WERI-Rb-1 (cell line): ENCODE data around the gene CLDN14.

Experiments used
- DNase-seq: peaks from one replicate; pipeline ENCODE4 v3.0.0-alpha.2; 2020
- H3K27ac ChIP-seq: fragments of 250-450 bp; sonication (Bioruptor Pico); 2 replicates; pipeline ENCODE4 v1.5.1; 2020; ENCODE audit warnings: mild to moderate bottlenecking, moderate library complexity
- H3K27me3 ChIP-seq: fragments of 250-450 bp; sonication (Bioruptor Pico); 2 replicates; pipeline ENCODE4 v1.5.1; 2021; ENCODE audit warnings: mild to moderate bottlenecking, low read depth, moderate library complexity; ENCODE audit not compliant: insufficient read depth, severe bottlenecking
- H3K36me3 ChIP-seq: fragments of 250-450 bp; sonication (Bioruptor Pico); 2 replicates; pipeline ENCODE4 v1.5.1; 2020; ENCODE audit warnings: mild to moderate bottlenecking, moderate library complexity
- H3K4me3 ChIP-seq: 2 replicates; pipeline ENCODE4 v1.5.1; 2011; ENCODE audit warnings: low read depth, mild to moderate bottlenecking, control low read depth, low read length
- H3K9me3 ChIP-seq: fragments of 250-450 bp; sonication (Bioruptor Pico); 2 replicates; pipeline ENCODE4 v1.5.1; 2021; ENCODE audit warnings: mild to moderate bottlenecking, moderate library complexity; ENCODE audit not compliant: severe bottlenecking
- CTCF ChIP-seq: IDR thresholded peaks from 2 replicates; pipeline ENCODE4 v1.5.1; 2011; ENCODE audit warnings: low read depth, mild to moderate bottlenecking, control low read depth, inconsistent platforms, low read length

Gene CLDN14

GRCh38 chr21:36436829-36437744 is 42.8 kb downstream of the CLDN14 start:
- Histone ChIP-seq H3K36me3 (no peaks in the 10 kb centered on the region), H3K27me3 (no peaks in the 10 kb centered on the region), H3K27ac (no peak overlapping the region), H3K9me3 (no peaks in the 10 kb centered on the region), H3K4me3 (no peak overlapping the region)
- DNase-seq: no peak
- no peak for TF ChIP-seq CTCF

GRCh38 chr21:36434144-36434543 is 45.8 kb downstream of the CLDN14 start:
- no peak for TF ChIP-seq CTCF

GRCh38 chr21:36433059-36433709 is 46.7 kb downstream of the CLDN14 start:
- Histone ChIP-seq H3K4me3 (no peak overlapping the region), H3K27me3 (no peaks in the 10 kb centered on the region), H3K9me3 (no peaks in the 10 kb centered on the region), H3K36me3 (no peaks in the 10 kb centered on the region), H3K27ac (no peak overlapping the region)
- DNase-seq: no peak
- no peak for TF ChIP-seq CTCF

More at GRCh38 chr21:36434144-36434543, 45.8 kb downstream of the CLDN14 start:
- Histone ChIP-seq H3K27ac (no peak overlapping the region), H3K9me3 (no peaks in the 10 kb centered on the region), H3K27me3 (no peaks in the 10 kb centered on the region), H3K4me3 (no peak overlapping the region), H3K36me3 (no peaks in the 10 kb centered on the region)
- no peak for DNase-seq

- DNase-seq: no peak
- Histone ChIP-seq H3K27ac (no peak overlapping the region), H3K36me3 (no peaks in the 10 kb centered on the region), H3K4me3 (no peak overlapping the region), H3K9me3 (no peaks in the 10 kb centered on the region), H3K27me3 (no peaks in the 10 kb centered on the region)
- no peak for TF ChIP-seq CTCF
These were observed 48.7 kb downstream of the CLDN14 start for GRCh38 chr21:36431252-36431651.

GRCh38 chr21:36430841-36431240 is 49.1 kb downstream of the CLDN14 start:
- H3K36me3 ChIP-seq: no peaks in the 10 kb centered on the region
- H3K9me3 ChIP-seq: no peaks in the 10 kb centered on the region
- no peak overlapping the region for H3K4me3 ChIP-seq
- no peak for TF ChIP-seq CTCF
- H3K27ac ChIP-seq: no peak overlapping the region
- H3K27me3 ChIP-seq: no peaks in the 10 kb centered on the region
- DNase-seq: no peak
